Inflammatory macrophage (primary cell): ENCODE results near the gene GMPR2.
A peak's percentile ranks its signal among the peaks of the same experiment; 100 is the strongest.
"Not testable (repeated sequence)": the region's sequence is repeated elsewhere in the genome, so short reads cannot be mapped to it uniquely, and the experiment has no call there.

Source experiments
- DNase-seq, 2 donors: peaks; one replicate each; pipeline ENCODE4 v3.0.0-alpha.2; 2020 to 2022

Gene GMPR2

GRCh38 chr14:24202538-24202937, 30.2 kb upstream of the GMPR2 start:
- not testable (repeated sequence) for DNase-seq

GRCh38 chr14:24203249-24203886, 29.4 kb upstream of the GMPR2 start:
- not testable (repeated sequence) for DNase-seq

GRCh38 chr14:24204163-24205146, 28.3 kb upstream of the GMPR2 start:
- no peak for DNase-seq

GRCh38 chr14:24206260-24207103, 26.2 kb upstream of the GMPR2 start:
- no peak for DNase-seq

- no peak for DNase-seq
Measured at GRCh38 chr14:24207104-24207551, 25.6 kb upstream of the GMPR2 start.

GRCh38 chr14:24207625-24208024, 25.1 kb upstream of the GMPR2 start:
- no peak for DNase-seq

GRCh38 chr14:24211311-24211710, 21.4 kb upstream of the GMPR2 start:
- no peak for DNase-seq

GRCh38 chr14:24212924-24213865, 19.5 kb upstream of the GMPR2 start, which contains the start of gene CHMP4A:
Gene CHMP4A, minus strand, starts transcription at chr14:24213488. Its CDS starts 49 bp downstream, at chr14:24213439.
- peak; percentile 98 to 99 for DNase-seq

- DNase-seq, result no peak
Measured at GRCh38 chr14:24213866-24214662, 18.7 kb upstream of the GMPR2 start.

- DNase-seq, result peak; percentile 92 to 94
Measured at GRCh38 chr14:24215495-24216344, 17.0 kb upstream of the GMPR2 start, which contains the start of gene MDP1. Gene MDP1, minus strand, starts transcription at chr14:24216066. Its CDS starts 111 bp downstream, at chr14:24215955.

- no peak for DNase-seq
Measured at GRCh38 chr14:24216345-24216699, 16.4 kb upstream of the GMPR2 start.

- not testable (repeated sequence) for DNase-seq
Measured at GRCh38 chr14:24216876-24217275, 15.9 kb upstream of the GMPR2 start.

- DNase-seq, result no peak
Measured at GRCh38 chr14:24219080-24219479, 13.6 kb upstream of the GMPR2 start.

- DNase-seq, result no peak
Measured at GRCh38 chr14:24219521-24219920, 13.2 kb upstream of the GMPR2 start.

- DNase-seq, result not testable (repeated sequence)
Measured at GRCh38 chr14:24222987-24223386, 9.7 kb upstream of the GMPR2 start.

- DNase-seq, result no peak
Measured at GRCh38 chr14:24224618-24225071, 8.1 kb upstream of the GMPR2 start.

GRCh38 chr14:24226473-24226872, 6.3 kb upstream of the GMPR2 start:
- DNase-seq, result no peak

- DNase-seq, result no peak
Measured at GRCh38 chr14:24228902-24229301, 3.8 kb upstream of the GMPR2 start.
